GM12878 (cell line): ENCODE results near the gene GPSM1. TPM values are rescaled to one million over a fixed set of nuclear protein-coding genes. Genes with fewer than 3 reads are reported as not detected.

Source experiments
- ATAC-seq: fragments of 200-7000 bp; cut with Tn5 transposase; 3 replicates; pipeline ENCODE4 v1.9.1; 2020; ENCODE audit warnings: mild to moderate bottlenecking, moderate library complexity
- BruUV-seq: library from RNA; stranded (reverse); fragments of 400-500 nt; replicated peaks from 2 replicates; lab custom pipeline; 2021; lab: Mats Ljungman, UMichigan
- CTCF ChIA-PET: fragments of 300-600 bp; sonication (Branson Sonifier 250); formaldehyde crosslinking; extraction: SDS; loops from one replicate; lab custom pipeline; 2021; ENCODE audit warnings: inconsistent platforms; lab: Yijun Ruan, JAX
- POLR2A ChIA-PET: fragments of 350-600 bp; formaldehyde crosslinking; extraction: SDS; loops from one replicate; lab custom pipeline; 2021; ENCODE audit warnings: inconsistent platforms; lab: Charles Lee
- RAD21 ChIA-PET: fragments of 300-600 bp; sonication (Branson Sonifier 250); formaldehyde crosslinking; loops from one replicate; lab custom pipeline; 2023; ENCODE audit warnings: antibody characterized with exemption; ENCODE audit not compliant: unreplicated experiment; lab: Charles Lee
- SMC1A ChIA-PET: fragments of 300-600 bp; sonication (Branson Sonifier 250); formaldehyde crosslinking; loops from one replicate; lab custom pipeline; 2023; ENCODE audit not compliant: unreplicated experiment, uncharacterized antibody; lab: Charles Lee
- DNase-seq: peaks from one replicate; pipeline ENCODE4 v3.0.0-alpha.2; 2011; ENCODE audit warnings: low read depth, low spot score
- FAIRE-seq: peaks from 3 replicates; lab custom pipeline; 2011; peaks lifted over from hg19 to GRCh38; lab: Jason Lieb, UNC
- H2AFZ ChIP-seq: 2 replicates; pipeline ENCODE4 v1.6.0; 2011; ENCODE audit warnings: low read depth, low read length, control low read depth; ENCODE audit not compliant: control insufficient read depth
- H3K27ac ChIP-seq: 2 replicates; pipeline ENCODE4 v1.5.1; 2011; ENCODE audit warnings: control low read depth; ENCODE audit not compliant: control insufficient read depth, insufficient read depth
- H3K27me3 ChIP-seq, 2 experiments: replicated peaks in 1 of 2; 2 replicates each; pipeline versions ENCODE4 v1.6.0 to v1.6.1; 2011; ENCODE audit warnings: low read length in 1 of 2; ENCODE audit not compliant: control insufficient read depth in 2 of 2, insufficient read depth in 2 of 2
- H3K36me3 ChIP-seq, 2 experiments: 2 replicates each; pipeline ENCODE4 v1.5.1; 2011; ENCODE audit warnings: low read length in 1 of 2; ENCODE audit not compliant: control insufficient read depth in 2 of 2, insufficient read depth in 2 of 2
- H3K4me1 ChIP-seq: 2 replicates; pipeline ENCODE4 v1.6.1; 2011; ENCODE audit warnings: mild to moderate bottlenecking, low read length, moderate library complexity, mixed read lengths; ENCODE audit not compliant: control insufficient read depth, insufficient read depth
- H3K4me2 ChIP-seq: 2 replicates; pipeline ENCODE4 v1.6.0; 2011; ENCODE audit warnings: control low read depth; ENCODE audit not compliant: control insufficient read depth, insufficient read depth
- H3K4me3 ChIP-seq: fragments of 200-600 bp; sonication (generic); 2 replicates; pipeline ENCODE4 v1.5.1; 2016
- H3K79me2 ChIP-seq: 2 replicates; pipeline ENCODE4 v1.6.0; 2011; ENCODE audit warnings: low read length; ENCODE audit not compliant: control insufficient read depth, insufficient read depth
- H3K9ac ChIP-seq: 2 replicates; pipeline ENCODE4 v1.8.0; 2011; ENCODE audit warnings: low read length, control low read depth, mixed read lengths; ENCODE audit not compliant: control insufficient read depth, insufficient read depth
- H3K9me3 ChIP-seq: replicated peaks from 3 replicates; pipeline ENCODE4 v1.5.1; 2011; ENCODE audit warnings: mild to moderate bottlenecking, low read length; ENCODE audit not compliant: control insufficient read depth, insufficient read depth
- H4K20me1 ChIP-seq: 2 replicates; pipeline ENCODE4 v1.6.0; 2011; ENCODE audit not compliant: control insufficient read depth, insufficient read depth
- BHLHE40 ChIP-seq, 2 experiments: fragments of 450-650 bp in 1 of 2; IDR thresholded peaks; 2 replicates each; pipeline ENCODE4 v1.6.1; 2011 to 2017; ENCODE audit warnings: low read depth in 2 of 2, borderline replicate concordance in 1 of 2, improper control_type of control experiment in 1 of 2, low read length in 1 of 2, mild to moderate bottlenecking in 1 of 2
- EGR1 ChIP-seq, 2 experiments: IDR thresholded peaks; 1 replicate in 1 of 2; 2 replicates in 1 of 2; pipeline ENCODE4 v1.6.1; 2011 to 2012; ENCODE audit warnings: low read depth in 2 of 2, low read length in 2 of 2, borderline replicate concordance in 1 of 2, mild to moderate bottlenecking in 1 of 2, moderate library complexity in 1 of 2
- IKZF1 ChIP-seq: fragments of 450-650 bp; conservative IDR thresholded peaks from 2 replicates; pipeline ENCODE4 v1.6.1; 2017; ENCODE audit warnings: antibody characterized with exemption, mild to moderate bottlenecking
- IKZF2 ChIP-seq, 2 experiments: fragments of 450-650 bp; IDR thresholded peaks; 2 replicates each; pipeline ENCODE4 v1.6.1; 2017; ENCODE audit warnings: mild to moderate bottlenecking in 2 of 2, moderate library complexity in 2 of 2
- KAT2A ChIP-seq: conservative IDR thresholded peaks from 2 replicates; pipeline ENCODE4 v1.6.1; 2011; ENCODE audit warnings: low read depth, low read length; ENCODE audit not compliant: control insufficient read depth
- LARP7 ChIP-seq: fragments of 450-650 bp; IDR thresholded peaks from 2 replicates; pipeline ENCODE4 v1.6.1; 2017; ENCODE audit warnings: mild to moderate bottlenecking
- MEF2B ChIP-seq: fragments of 450-650 bp; IDR thresholded peaks from 2 replicates; pipeline ENCODE4 v1.6.1; 2018; ENCODE audit warnings: mild to moderate bottlenecking, moderate library complexity; ENCODE audit not compliant: partially characterized antibody, poor library complexity, severe bottlenecking
- MXI1 ChIP-seq: fragments of 150-350 bp; IDR thresholded peaks from 2 replicates; pipeline ENCODE4 v1.6.1; 2011; ENCODE audit warnings: low read depth, mild to moderate bottlenecking, inconsistent platforms, low read length, improper control_type of control experiment
- MYC ChIP-seq: IDR thresholded peaks from 2 replicates; pipeline ENCODE4 v1.6.1; 2011; ENCODE audit warnings: mild to moderate bottlenecking, low read length, moderate library complexity, inconsistent platforms; ENCODE audit not compliant: insufficient read depth, insufficient replicate concordance, insufficient read length, severe bottlenecking
- NR2C2 ChIP-seq: IDR thresholded peaks from 2 replicates; pipeline ENCODE4 v1.6.1; 2011; ENCODE audit warnings: borderline replicate concordance, low read depth; ENCODE audit not compliant: control insufficient read depth, insufficient read length
- POLR2A ChIP-seq: IDR thresholded peaks from 2 replicates; pipeline ENCODE4 v1.6.1; 2011; ENCODE audit warnings: low read depth, mild to moderate bottlenecking, low read length
- RB1 ChIP-seq: fragments of 450-650 bp; formaldehyde crosslinking; IDR thresholded peaks from 2 replicates; pipeline ENCODE4 v1.6.1; 2017; ENCODE audit warnings: mild to moderate bottlenecking, borderline replicate concordance
- SIX5 ChIP-seq: IDR thresholded peaks from 2 replicates; pipeline ENCODE4 v1.6.1; 2011; ENCODE audit warnings: mild to moderate bottlenecking, low read depth, low read length, moderate library complexity; ENCODE audit not compliant: severe bottlenecking
- SMARCA5 ChIP-seq: fragments of 450-650 bp; IDR thresholded peaks from 2 replicates; pipeline ENCODE4 v1.6.1; 2017; ENCODE audit warnings: mild to moderate bottlenecking
- SMC3 ChIP-seq: IDR thresholded peaks from 2 replicates; pipeline ENCODE4 v1.6.1; 2011; ENCODE audit warnings: low read length, improper control_type of control experiment, borderline replicate concordance
- SP1 ChIP-seq: IDR thresholded peaks from one replicate; pipeline ENCODE4 v1.6.1; 2011; ENCODE audit warnings: low read depth, low read length
- TCF3 ChIP-seq: IDR thresholded peaks from 2 replicates; pipeline ENCODE4 v1.6.1; 2012; ENCODE audit warnings: low read depth, mild to moderate bottlenecking, low read length, borderline replicate concordance; ENCODE audit not compliant: insufficient read depth
- WGBS: methylation state at CpG from one replicate; pipeline ENCODE4 v1.1.6; 2016; ENCODE audit warnings: low lambda C conversion rate; ENCODE audit not compliant: insufficient replicate concordance, insufficient coverage; ENCODE audit errors: missing lambda C conversion rate; 5-methylcytosine and 5-hydroxymethylcytosine counted together
- in situ Hi-C: fragments of 300-500 bp; cut with MboI; formaldehyde crosslinking; loops from 9 replicates; pipeline ENCODE4 v1.14.3; 2018; ENCODE audit warnings: mixed read lengths
- intact Hi-C: fragments of 100-400 bp; cut with micrococcal nuclease; formaldehyde crosslinking; loops from one replicate; pipeline ENCODE4 v1.14.2; 2022; ENCODE audit not compliant: unreplicated experiment
- polyA plus RNA-seq, 11 experiments: library from polyadenylated mRNA; depleted of rRNA in 4 of 11; unstranded in 6 of 11; stranded (reverse) in 5 of 11; fragments of >200 nt; fragmentation: Nextera tagmentation in 4 of 11; fragmentation: Illumina TruSeq in 1 of 11; extraction: Ambion mirVana in 4 of 11; extraction: Trizol in 1 of 11; gene quantifications; 1 replicate in 1 of 11; 2 replicates in 10 of 11; pipeline versions ENCODE4 v1.2.1 to v1.2.3, GENCODE V29; 2011 to 2016; ENCODE audit warnings: inconsistent platforms in 2 of 11, missing spikeins in 2 of 11, low read depth in 1 of 11
- total RNA-seq, 4 experiments: library from RNA; depleted of rRNA in 3 of 4; stranded (reverse); fragments of >200 nt in 3 of 4; fragmentation: Illumina TruSeq in 1 of 4; extraction: Trizol in 1 of 4; gene quantifications; 2 replicates each; pipeline versions ENCODE4 v1.2.1 to v1.2.3, GENCODE V29; 2013 to 2021
- TF ChIP-seq, protein P1 (sequence below): IDR thresholded peaks from 2 replicates; pipeline ENCODE4 v1.6.1; 2011; ENCODE audit warnings: low read depth, mild to moderate bottlenecking, low read length, moderate library complexity, borderline replicate concordance; ENCODE audit errors: extremely low read depth
- TF ChIP-seq, protein P2 (sequence below): fragments of 450-650 bp; IDR thresholded peaks from 2 replicates; pipeline ENCODE4 v1.6.1; 2016; ENCODE audit warnings: mild to moderate bottlenecking
- TF ChIP-seq, protein P3 (sequence below): fragments of 450-650 bp; IDR thresholded peaks from 2 replicates; pipeline ENCODE4 v1.6.1; 2017; ENCODE audit warnings: low read depth, mild to moderate bottlenecking, moderate library complexity

GPSM1 gene
- total and polyA plus RNA-seq, 10 of the 15 experiments (the other 5 are each of a cell fraction or from before 2014, with no cell fraction given), result 0.04 to 0.10 (median 0.10) TPM; not detected in 7

DNA sequence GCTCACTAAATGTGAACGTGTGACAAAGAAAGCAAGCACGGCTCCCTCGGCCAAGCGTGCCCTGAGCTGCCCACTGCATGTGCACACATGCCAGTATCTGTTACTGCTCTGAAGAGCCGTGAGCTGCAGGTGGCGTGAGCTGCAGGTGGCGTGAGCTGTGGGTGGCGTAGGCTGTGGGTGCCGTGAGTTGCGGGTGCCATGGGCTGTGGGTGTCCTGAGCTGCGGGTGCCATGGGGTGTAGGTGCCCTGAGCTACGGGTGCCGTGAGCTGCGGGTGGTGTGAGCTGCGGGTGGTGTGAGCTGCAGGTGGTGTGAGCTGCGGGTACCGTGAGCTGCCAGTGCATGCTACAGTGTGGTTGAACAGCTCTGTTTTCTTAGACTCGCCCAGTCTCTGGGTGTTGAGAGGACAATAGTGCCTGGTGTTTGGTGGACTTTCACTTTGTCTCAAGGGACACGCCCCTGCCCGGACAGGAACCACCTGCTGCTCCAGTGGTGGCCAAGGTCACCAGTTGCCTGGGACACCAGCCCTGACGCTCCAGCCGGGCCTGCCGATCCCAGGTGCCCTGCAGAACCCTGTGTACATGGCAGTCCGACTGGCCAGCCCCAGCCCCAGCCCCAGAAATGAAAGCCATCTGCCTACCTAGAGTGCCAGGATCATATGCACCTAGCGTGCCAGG is 30.2 kb upstream of the GPSM1 start:
- RAD21 ChIA-PET, result no interaction called here
- POLR2A ChIA-PET, result no interaction called here
- Histone ChIP-seq H3K9me3 (no peaks in the 10 kb centered on the region; the same call in 2 of the 3 replicates), H4K20me1 (no peaks in the 10 kb centered on the region), H3K27me3 (no peaks in the 10 kb centered on the region), H3K79me2 (no peaks in the 10 kb centered on the region), H2AFZ (no peak overlapping the region), H3K36me3 (no peaks in the 10 kb centered on the region), H3K9ac (no peak overlapping the region), H3K27ac (no peak overlapping the region), H3K4me3 (no peak overlapping the region), H3K4me1 (no peaks in the 10 kb centered on the region), H3K4me2 (no peak overlapping the region)
- intact Hi-C loops, result no loop called here
- WGBS, result 6% methylated on average over 25 of the region's 25 CpGs
- SMC1A ChIA-PET, result no interaction called here
- in situ Hi-C loops, result no loop called here
- ATAC-seq, result peak; percentile 89
- no peak for FAIRE-seq
- no TSS peak for BruUV-seq
- no peak for DNase-seq
- CTCF ChIA-PET, result no interaction called here
- TF ChIP-seq EGR1 (IDR thresholded peaks at IDR 0.05; ENCODE audit: borderline replicate concordance in 1 of 2, low read depth in 2 of 2, low read length in 2 of 2) (no peak), LARP7 (no peak), BHLHE40 (IDR thresholded peaks at IDR 0.05; ENCODE audit: borderline replicate concordance in 1 of 2, low read depth in 2 of 2, low read length in 1 of 2) (peak; percentile 25 to 77; a peak in 2 of 4 replicates), IKZF1 (no peak), SIX5 (no peak), MEF2B (no peak), SMC3 (no peak), POLR2A (no peak), IKZF2 (IDR thresholded peaks at IDR 0.05) (no peak), MXI1 (no peak), MYC (no peak), NR2C2 (no peak), TCF3 (no peak), RB1 (no peak), SP1 (no peak), KAT2A (no peak), SMARCA5 (no peak)
- TF ChIP-seq, protein P1, sequence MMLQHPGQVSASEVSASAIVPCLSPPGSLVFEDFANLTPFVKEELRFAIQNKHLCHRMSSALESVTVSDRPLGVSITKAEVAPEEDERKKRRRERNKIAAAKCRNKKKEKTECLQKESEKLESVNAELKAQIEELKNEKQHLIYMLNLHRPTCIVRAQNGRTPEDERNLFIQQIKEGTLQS, result no peak
- TF ChIP-seq, protein P2, sequence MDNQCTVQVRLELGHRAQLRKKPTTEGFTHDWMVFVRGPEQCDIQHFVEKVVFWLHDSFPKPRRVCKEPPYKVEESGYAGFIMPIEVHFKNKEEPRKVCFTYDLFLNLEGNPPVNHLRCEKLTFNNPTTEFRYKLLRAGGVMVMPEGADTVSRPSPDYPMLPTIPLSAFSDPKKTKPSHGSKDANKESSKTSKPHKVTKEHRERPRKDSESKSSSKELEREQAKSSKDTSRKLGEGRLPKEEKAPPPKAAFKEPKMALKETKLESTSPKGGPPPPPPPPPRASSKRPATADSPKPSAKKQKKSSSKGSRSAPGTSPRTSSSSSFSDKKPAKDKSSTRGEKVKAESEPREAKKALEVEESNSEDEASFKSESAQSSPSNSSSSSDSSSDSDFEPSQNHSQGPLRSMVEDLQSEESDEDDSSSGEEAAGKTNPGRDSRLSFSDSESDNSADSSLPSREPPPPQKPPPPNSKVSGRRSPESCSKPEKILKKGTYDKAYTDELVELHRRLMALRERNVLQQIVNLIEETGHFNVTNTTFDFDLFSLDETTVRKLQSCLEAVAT, result no peak
- TF ChIP-seq, protein P3, sequence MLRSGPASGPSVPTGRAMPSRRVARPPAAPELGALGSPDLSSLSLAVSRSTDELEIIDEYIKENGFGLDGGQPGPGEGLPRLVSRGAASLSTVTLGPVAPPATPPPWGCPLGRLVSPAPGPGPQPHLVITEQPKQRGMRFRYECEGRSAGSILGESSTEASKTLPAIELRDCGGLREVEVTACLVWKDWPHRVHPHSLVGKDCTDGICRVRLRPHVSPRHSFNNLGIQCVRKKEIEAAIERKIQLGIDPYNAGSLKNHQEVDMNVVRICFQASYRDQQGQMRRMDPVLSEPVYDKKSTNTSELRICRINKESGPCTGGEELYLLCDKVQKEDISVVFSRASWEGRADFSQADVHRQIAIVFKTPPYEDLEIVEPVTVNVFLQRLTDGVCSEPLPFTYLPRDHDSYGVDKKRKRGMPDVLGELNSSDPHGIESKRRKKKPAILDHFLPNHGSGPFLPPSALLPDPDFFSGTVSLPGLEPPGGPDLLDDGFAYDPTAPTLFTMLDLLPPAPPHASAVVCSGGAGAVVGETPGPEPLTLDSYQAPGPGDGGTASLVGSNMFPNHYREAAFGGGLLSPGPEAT, result 0 out of 2 replicates have a peak, but pooled peaks have one; percentile 23
